ENCODE measurements around the gene ARHGAP42.

DNA sequence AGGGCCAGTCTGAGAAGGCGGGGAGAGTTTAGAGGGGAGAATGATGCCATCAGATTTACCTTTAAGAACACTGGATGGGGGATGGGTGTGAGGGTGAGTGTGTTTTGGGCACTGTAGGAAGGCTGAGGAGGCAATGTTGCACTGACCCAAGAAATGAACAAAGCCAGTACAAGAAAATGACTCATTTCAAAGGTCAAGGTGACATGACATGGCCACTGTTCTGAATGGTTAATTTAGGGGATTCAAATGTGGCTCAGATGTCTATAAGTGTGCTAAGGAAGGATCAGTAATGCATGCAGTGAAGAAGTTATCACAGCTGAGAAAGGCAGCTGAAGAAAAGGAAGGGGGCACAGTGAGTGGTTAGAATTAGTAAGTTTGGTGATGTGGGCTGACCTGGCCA lies 312.7 kb downstream of the ARHGAP42 start:
- TF ChIP-seq, protein P1, sequence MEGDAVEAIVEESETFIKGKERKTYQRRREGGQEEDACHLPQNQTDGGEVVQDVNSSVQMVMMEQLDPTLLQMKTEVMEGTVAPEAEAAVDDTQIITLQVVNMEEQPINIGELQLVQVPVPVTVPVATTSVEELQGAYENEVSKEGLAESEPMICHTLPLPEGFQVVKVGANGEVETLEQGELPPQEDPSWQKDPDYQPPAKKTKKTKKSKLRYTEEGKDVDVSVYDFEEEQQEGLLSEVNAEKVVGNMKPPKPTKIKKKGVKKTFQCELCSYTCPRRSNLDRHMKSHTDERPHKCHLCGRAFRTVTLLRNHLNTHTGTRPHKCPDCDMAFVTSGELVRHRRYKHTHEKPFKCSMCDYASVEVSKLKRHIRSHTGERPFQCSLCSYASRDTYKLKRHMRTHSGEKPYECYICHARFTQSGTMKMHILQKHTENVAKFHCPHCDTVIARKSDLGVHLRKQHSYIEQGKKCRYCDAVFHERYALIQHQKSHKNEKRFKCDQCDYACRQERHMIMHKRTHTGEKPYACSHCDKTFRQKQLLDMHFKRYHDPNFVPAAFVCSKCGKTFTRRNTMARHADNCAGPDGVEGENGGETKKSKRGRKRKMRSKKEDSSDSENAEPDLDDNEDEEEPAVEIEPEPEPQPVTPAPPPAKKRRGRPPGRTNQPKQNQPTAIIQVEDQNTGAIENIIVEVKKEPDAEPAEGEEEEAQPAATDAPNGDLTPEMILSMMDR (IDR thresholded peaks at IDR 0.05 in 8 of 11, conservative IDR thresholded peaks at IDR 0.05 in 3 of 11) = no peak
- TF ChIP-seq POLR2AphosphoS5 (IDR thresholded peaks at IDR 0.05) = no peak
- TF ChIP-seq POLR2A (IDR thresholded peaks at IDR 0.05) = no peak

All from spleen (tissue), 7 donors.